ENCODE measurements around the gene SWSAP1.
"Not testable (repeated sequence)": the region's sequence is repeated elsewhere in the genome, so short reads cannot be mapped to it uniquely, and the experiment has no call there.

The SWSAP1 gene, protein sequence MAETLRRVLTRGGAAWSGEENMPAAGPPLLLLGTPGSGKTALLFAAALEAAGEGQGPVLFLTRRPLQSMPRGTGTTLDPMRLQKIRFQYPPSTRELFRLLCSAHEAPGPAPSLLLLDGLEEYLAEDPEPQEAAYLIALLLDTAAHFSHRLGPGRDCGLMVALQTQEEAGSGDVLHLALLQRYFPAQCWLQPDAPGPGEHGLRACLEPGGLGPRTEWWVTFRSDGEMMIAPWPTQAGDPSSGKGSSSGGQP
- total RNA-seq = 3.1 to 4.7 reads per million in 2 donors

GRCh38 chr19:11374433-11375142, at the start of gene SWSAP1:
SWSAP1 (plus strand) TSS chr19:11374666; CDS start chr19:11374681, 15 bp downstream.
- peak; percentile 89 to 100 (median 95) for DNase-seq

DNA sequence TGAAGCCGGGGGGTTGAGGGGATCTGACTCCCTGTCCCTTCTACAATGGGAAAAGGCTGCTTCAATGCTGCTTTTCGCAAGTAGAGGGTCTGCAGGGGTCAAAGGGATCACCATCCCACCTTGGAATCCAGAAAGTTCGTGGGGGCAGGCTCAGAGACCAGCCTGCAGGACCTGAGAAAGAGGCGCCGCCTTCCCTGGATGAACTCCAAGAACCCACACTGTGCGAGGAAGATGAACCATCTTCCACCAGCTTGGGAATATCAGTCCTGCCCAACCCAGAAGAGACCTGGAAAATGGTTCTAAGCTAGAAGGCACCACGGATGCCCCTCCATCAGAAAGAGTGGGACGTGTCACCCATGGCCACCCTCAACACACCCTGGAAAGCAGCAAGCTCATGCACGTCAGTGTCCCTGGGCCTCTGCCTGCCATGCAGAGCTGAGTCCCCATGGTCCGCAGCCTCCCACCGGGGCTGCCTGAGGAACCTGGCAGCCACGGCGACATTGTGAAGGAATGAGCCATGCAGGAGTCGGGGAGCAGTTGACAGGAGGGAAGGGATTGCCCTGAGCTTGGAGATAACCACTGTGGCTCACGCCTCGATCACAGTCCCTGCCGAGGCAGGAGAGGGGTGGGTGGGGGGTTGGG, 49.6 kb upstream of the SWSAP1 start:
- DNase-seq = no peak

DNA sequence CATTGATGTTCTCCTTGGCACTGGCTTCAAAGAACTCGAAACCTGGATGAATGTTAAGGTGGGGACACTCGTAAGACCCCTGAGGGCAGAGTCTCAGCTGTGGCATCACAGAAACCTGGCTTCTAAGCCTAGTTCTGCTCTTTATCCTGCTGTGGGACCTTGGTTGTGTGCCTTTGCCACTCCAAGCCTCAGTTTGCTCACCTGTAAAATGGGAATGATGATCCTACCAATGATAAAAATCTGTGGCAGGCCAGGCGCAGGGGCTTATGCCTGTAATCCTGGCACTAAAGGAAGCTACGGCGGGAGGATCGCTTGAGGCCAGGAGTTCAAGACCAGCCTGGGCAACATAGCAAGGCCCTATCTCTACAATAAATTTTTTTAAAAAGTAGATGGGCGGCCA, 48.9 kb upstream of the SWSAP1 start:
- no peak for DNase-seq

DNA sequence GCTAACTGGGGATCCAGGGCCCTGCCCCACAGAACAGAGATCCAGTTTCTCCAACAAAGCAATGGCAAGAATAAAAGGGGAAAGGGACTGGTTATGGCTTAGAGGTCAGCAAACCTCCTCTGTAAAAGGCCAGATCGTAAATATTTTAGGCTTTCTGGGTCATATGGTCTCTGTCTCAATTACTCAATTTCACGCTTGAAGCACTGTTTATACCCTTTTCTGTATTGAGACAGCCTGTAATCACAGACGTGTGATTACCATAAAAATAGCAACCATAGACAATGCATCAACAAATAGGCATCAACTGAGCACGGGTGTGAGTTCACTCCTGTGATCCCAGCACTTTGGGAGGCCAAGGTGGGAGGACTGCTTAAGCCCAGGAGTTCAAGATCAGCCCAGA, 44.3 kb upstream of the SWSAP1 start:
- DNase-seq = no peak

GRCh38 chr19:11331502-11331901, 43.0 kb upstream of the SWSAP1 start:
- no peak for DNase-seq

DNA sequence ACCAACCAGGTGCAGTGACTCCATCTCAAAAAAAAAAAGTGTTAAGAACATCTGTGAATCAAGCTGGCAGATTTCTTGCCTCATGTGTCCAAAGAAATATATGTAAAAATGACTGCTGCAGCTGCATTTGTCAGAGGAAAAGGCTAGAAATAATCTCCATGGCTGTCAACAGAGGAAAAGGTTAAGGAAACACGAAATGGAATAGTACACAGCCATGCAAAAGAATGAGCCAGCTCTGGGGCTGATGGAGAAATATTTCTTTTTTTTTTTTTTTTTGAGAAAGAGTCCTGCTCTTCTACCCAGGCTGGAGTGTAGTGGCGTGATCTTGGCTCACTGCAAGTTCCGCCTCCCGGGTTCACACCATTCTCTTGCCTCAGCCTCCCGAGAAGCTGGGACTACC, 41.6 kb upstream of the SWSAP1 start:
- no peak for DNase-seq

DNA sequence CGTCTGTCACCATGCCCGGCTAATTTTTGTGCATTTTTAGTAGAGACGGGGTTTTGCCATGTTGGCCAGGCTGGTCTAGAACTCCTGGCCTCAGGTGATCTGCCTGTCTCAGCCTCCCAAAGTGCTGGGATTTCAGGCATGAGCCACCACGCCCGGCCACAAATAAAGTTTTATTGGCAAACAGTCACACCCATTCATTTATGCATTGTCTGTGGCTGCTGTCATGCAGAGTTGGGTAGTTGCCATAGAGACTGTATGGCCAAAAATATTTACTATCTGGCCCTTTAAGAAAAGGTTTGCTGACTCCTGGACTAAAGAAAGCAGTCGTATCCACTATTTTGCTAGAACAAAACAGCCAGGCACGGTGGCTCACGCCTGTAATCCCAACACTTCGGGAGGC, 40.6 kb upstream of the SWSAP1 start:
- DNase-seq = not testable (repeated sequence)

DNA sequence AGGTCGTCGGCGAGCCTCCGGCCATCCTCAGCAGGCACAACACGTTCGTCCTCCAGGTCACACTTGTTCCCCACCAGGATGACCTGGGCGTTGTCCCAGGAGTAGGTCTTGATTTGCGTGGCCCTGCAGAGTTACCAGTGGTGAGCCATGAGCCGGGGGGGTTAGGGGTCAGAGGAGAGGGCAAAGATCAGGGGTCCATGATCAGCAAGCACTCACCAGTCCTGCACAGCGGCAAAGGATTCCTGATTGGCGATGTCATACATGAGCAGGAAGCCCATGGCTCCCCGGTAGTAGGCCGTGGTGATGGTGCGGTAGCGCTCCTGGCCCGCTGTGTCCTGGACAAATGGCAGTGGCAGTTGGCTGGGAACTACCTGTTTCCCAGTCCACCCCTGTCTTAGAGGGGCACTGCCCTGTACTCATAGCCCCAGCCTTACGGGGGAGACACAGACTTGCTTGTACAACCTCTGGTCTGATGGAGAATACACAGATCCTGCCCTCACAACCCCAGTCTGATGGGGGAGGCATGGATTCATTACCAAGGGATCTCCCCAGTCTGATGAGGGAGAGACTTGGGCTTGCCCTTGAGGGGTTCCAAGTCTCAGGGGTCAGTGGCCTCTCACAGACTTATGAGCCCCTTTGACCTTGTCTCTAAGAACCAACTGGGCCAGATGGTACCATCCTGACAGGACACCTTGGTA, 38.9 kb upstream of the SWSAP1 start:
- DNase-seq = no peak

GRCh38 chr19:11337080-11337479, 37.4 kb upstream of the SWSAP1 start:
- DNase-seq = peak in 1 of 5 experiments; percentile 63

GRCh38 chr19:11338121-11338520, 36.3 kb upstream of the SWSAP1 start:
- DNase-seq = no peak

GRCh38 chr19:11338569-11339253, 35.8 kb upstream of the SWSAP1 start:
- DNase-seq = no peak

- DNase-seq = peak; percentile 42 to 88 (median 71)
Measured at GRCh38 chr19:11339254-11340098, 35.0 kb upstream of the SWSAP1 start, which contains the start of gene RAB3D. RAB3D (minus strand) TSS chr19:11339657; CDS start chr19:11337399, 2,258 bp downstream.

- not testable (repeated sequence) for DNase-seq
Measured at GRCh38 chr19:11340099-11340467, 34.4 kb upstream of the SWSAP1 start.

DNA sequence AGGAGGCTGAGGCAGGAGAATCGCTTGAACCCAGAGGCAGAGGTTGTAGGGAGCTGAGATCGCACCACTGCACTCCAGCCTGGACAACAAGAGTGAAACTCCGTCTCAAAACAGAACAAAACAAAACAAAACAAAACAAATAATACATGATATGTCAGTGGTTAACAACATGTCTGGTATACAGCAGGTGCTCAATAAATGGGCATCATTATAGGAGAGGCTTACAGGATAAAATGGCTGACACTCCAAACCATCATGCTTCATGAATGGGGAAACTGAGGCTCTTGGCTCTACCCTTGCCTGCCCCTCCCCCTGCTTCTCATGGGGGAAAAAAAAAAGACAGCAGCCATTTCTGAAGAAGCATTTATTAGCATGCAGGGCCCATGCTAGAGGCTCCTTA, 32.0 kb upstream of the SWSAP1 start:
- DNase-seq = no peak

GRCh38 chr19:11345122-11345803, 29.2 kb upstream of the SWSAP1 start:
- DNase-seq = no peak

DNA sequence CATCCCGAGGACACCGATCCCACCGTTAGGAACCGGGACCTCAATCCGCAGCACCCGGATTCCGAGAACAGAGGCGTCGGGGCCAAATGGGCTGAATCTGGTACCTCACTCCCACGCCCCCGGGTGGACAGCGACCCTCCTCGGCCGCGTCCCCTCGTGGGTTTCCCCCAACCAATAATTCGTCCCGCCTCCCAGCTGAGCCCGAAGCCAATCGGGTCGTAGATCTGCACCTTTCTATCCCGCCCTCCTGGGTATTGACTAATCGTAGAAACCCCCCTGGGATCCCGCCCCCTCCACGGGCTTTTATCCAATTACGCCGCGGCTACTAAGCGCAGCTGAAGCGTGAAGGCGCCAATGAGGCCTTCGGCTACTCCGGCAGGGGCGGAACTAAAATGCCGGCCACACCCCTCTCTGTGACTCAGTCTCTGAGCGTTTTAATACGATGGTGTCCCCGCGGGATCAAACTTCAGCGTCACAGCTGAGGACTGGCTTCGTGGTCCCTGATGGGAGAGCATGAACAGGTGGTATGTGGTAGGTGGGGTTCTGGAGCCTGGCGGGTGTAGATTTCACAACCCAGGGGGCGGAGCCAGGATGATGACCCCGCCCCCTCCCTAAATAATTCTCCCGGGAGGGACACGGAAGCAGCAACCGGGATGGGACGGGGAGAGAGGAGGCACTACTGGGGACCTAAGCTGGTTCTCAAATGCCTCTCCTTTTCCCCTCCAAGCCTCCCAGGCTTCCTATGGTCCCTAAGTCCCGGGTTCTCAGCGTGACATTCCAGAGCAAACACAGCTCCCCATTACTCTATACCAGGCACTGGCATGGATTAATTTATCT, 28.1 kb upstream of the SWSAP1 start, which contains the start of the genes CCDC159 and TMEM205:
TSS of gene CCDC159 (plus strand) at position 416 of the 837 bp plus-strand sequence. CDS start at position 504, 88 bp downstream.
TSS of gene TMEM205 (minus strand) at position 165 of the 837 bp plus-strand sequence. CDS start 649 bp downstream, outside the sequence.
- peak; percentile 90 to 99 (median 98) for DNase-seq

- DNase-seq = no peak
Measured at GRCh38 chr19:11347546-11348039, 26.9 kb upstream of the SWSAP1 start.

DNA sequence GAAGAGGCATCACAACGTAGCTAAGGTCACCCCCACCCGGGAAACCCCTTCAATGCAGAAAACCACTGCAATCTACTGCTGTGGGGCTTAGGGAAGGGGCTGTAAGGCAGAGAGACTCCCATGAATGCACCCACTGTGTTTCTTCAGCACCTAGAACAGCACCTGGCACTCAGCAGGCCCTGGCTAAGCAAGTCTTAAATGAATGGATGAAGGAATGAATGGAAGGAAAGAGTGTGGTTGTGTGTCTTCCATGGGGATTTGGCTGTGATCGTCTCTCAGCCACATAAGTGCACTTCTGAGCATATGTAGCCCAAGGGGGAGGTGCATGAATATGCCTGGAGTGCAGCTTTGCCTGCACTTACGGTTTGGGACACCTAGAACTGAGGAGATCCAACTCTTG, 25.3 kb upstream of the SWSAP1 start:
- DNase-seq = no peak

DNA sequence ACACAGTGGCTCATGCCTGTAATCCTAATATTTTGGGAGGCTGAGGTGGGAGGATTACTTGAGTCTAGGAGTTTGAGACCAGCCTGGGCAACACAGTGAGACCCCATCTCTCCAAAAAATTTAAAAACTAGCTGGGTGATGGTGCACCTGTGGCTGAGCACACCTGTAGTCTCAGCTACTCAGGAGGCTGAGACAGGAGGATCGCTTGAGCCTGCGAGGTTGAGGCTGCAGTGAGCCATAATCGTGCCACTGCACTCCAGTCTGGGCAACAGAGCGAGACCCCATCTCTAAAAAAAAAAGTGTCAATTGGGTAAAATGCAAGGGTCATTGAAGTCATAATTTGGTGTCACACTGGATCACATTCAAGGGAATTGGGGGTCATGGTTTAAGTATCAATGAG, 20.4 kb upstream of the SWSAP1 start:
- not testable (repeated sequence) for DNase-seq

All from T-helper 2 cell (primary cell).